Stimulated activated naive CD8-positive, alpha-beta T cell treated with anti-CD3 and anti-CD28 coated beads, Interleukin-15, Interleukin-2, amounts not matched to agents 100 ng/mL and 50 ng/mL, for 24 hours (primary cell): ENCODE data around the gene MYLK4.
A peak's percentile ranks its signal among the peaks of the same experiment; 100 is the strongest.

Experiments
- H3K27ac Mint-ChIP-seq: one replicate; pipeline ENCODE4 v1.8.0; 2021; ENCODE audit warnings: mild to moderate bottlenecking, mixed read lengths
- H3K27me3 Mint-ChIP-seq: one replicate; pipeline ENCODE4 v1.8.0; 2021; ENCODE audit warnings: mixed read lengths
- H3K36me3 Mint-ChIP-seq: one replicate; pipeline ENCODE4 v1.8.0; 2021; ENCODE audit warnings: low read depth, mixed read lengths
- H3K4me1 Mint-ChIP-seq: one replicate; pipeline ENCODE4 v1.8.0; 2021; ENCODE audit warnings: low read depth, mixed read lengths
- H3K4me3 Mint-ChIP-seq: one replicate; pipeline ENCODE4 v1.8.0; 2021; ENCODE audit warnings: mild to moderate bottlenecking, mixed read lengths
- H3K9me3 Mint-ChIP-seq: one replicate; pipeline ENCODE4 v1.8.0; 2021; ENCODE audit warnings: mixed read lengths

Gene MYLK4

DNA sequence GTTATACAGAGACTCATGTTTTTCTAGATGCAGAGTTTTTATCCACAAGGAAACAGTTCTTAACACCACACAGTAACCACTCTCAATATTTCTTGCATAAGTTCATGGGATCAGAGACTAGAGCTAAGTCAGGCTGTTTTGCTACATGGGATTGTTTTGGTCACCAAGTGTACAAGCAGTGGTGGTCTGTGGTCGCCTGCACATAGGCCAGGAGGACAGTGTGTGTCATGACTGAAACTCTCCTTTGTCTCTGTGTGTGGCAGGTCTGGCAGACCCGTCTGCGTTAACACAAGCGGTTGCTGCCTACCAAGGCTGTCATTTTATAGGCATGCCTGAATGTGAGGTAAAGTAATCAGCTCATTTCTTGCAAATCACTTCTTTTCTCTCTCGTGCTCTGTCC is 33.3 kb upstream of the MYLK4 start:
- Mint-ChIP-seq H3K27ac (no peak overlapping the region), H3K27me3 (no peaks in the 10 kb centered on the region), H3K36me3 (peaks cover 69% of the 10 kb centered on the region), H3K9me3 (no peaks in the 10 kb centered on the region), H3K4me3 (no peak overlapping the region), H3K4me1 (peaks cover 5% of the 10 kb centered on the region)

DNA sequence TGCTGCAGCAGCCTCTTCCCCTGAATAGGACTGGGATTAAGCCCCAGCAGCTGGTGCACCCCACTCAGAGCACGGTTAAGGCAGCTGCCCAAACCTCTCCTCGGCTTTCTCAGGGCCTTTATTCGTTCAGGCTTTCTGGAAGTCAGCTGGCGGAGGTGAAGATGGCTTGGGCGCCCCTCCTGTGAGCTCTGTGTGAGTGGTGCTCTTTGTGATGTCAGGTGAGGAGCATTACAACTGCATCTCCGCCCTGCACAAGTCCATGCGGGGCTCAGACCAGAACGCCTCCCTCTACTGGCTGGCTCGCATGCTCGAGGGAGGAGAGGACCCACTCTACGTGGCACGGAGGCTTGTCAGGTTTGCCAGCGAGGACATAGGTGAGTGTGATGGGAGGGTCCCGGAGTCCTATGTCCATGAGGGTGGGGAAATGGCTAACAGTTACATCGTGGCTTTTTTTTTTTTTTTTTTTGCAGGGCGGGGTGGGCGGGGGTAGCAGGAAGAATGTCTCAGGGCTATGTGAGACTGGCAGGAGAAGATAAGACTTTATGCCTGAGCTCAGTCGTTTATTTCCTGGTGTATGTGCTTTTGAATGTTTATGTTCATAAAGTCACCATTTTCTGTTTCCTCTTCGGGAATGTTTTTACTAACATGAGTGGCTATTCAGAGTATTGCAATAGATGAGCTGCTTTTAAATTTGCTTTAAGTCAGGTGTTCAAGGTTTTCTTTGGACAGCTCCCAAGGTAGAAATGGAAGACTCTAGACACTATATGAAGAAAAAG is 32.7 kb upstream of the MYLK4 start:
- peak overlapping the region; percentile 43 for H3K27ac Mint-ChIP-seq
- H3K4me3 Mint-ChIP-seq, result no peak overlapping the region
- H3K9me3 Mint-ChIP-seq, result no peaks in the 10 kb centered on the region
- H3K36me3 Mint-ChIP-seq, result peaks cover 76% of the 10 kb centered on the region
- peaks cover 5% of the 10 kb centered on the region for H3K4me1 Mint-ChIP-seq
- H3K27me3 Mint-ChIP-seq, result no peaks in the 10 kb centered on the region

DNA sequence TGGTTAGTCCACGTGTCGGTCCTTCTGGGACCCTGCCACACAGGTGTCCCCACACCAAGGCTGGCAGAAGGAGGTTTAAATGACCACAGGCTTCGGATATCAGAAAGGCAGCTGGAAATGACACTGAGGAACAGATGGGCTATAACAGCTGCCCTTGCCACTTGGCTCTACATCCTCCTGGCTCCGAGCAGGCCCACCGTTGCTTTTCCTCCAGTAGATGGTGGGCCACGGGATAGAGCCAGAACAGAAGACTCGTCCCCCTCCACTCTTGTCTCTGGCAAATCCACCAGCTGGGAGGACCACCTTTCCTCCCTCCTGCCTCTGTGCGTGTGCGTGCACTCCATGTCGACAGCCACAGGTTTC is 32.1 kb upstream of the MYLK4 start:
- Mint-ChIP-seq H3K9me3 (no peaks in the 10 kb centered on the region), H3K27ac (no peak overlapping the region), H3K27me3 (no peaks in the 10 kb centered on the region), H3K4me1 (peaks cover 5% of the 10 kb centered on the region), H3K4me3 (no peak overlapping the region), H3K36me3 (peaks cover 79% of the 10 kb centered on the region)

DNA sequence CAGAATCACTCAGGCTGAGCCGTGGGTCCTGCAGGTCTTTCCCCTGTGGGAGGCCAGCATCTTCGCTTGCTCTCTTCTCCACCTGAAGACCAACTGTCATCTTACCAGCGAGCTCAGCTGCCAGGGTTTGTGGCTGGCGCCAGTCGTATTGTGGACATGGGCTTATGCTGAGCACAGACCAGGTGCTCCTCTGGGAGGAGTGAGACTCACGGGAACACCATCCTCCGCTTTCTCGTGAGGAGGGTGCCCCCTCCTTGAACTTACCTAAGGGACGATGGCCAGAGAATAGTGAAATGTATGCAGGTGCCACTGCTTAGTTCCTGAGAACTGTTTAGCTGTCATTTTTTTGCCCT is 31.6 kb upstream of the MYLK4 start:
- Mint-ChIP-seq H3K9me3 (no peaks in the 10 kb centered on the region), H3K27ac (no peak overlapping the region), H3K4me3 (no peak overlapping the region), H3K4me1 (peaks cover 5% of the 10 kb centered on the region), H3K27me3 (no peaks in the 10 kb centered on the region), H3K36me3 (peaks cover 78% of the 10 kb centered on the region)

DNA sequence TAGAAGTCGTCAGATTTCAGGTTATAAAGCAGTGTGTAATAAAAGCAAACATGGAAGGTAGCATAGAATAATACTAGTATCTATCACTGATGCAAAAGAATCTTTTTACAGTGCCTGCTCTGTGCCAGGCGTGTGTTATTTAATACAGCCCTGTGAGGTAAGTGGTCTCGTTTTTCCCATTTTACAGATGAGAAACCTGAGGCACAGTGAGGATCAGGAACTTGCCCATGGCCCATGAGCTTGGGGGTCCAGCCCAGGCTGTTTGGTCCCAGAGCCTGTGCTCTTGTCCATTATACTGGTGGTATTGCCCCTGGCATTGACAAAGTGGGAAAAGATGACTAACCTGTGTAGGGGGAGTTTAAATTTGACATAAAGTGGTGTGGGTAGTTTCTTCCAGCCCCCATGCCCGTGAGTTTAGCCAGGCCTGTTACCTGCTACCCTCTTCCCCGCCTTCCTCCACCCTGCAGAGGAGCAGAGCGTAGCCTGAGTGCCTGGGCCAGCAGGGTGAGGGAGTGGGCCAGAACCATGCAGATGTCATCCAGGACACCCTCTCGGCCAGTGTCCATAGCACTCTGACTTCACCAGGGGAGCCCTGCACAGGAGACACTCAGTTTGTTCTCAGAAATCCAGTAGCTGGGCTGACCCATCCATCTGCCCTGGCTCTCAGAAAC is 31.1 kb upstream of the MYLK4 start:
- Mint-ChIP-seq H3K9me3 (no peaks in the 10 kb centered on the region), H3K27me3 (no peaks in the 10 kb centered on the region), H3K4me1 (peaks cover 5% of the 10 kb centered on the region), H3K36me3 (peaks cover 74% of the 10 kb centered on the region), H3K27ac (no peak overlapping the region), H3K4me3 (no peak overlapping the region)

DNA sequence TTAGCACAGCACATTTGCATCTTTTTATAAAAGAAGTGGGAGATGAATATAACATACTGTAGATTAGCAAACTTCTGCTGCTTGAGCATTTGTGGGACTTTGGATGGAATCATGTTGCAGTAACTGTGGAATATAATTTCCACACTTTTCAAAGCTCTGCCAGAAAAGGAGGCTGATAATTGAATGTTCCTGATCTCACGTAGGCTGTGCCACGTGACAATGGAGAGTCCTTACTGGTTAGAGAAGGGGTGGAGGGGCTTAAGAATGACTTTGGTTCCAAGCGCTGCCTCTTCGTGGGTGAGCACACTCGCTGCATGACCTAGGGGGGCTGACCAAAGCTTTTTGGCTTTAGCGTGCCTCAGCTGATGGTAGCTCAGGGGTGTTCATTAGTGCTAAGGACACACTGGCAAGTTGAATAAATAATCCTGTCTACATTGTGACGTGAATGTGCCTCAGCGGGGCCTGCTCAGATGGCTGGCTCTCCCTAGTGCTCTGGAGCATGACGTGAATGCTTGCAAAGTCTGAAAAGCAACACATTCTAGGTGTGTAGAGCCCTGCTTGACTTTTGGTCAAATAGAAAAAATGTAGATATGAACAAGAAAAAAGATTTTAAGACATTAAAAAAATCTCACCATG is 29.5 kb upstream of the MYLK4 start:
- H3K36me3 Mint-ChIP-seq, result peaks cover 70% of the 10 kb centered on the region
- no peak overlapping the region for H3K27ac Mint-ChIP-seq
- H3K9me3 Mint-ChIP-seq, result no peaks in the 10 kb centered on the region
- no peaks in the 10 kb centered on the region for H3K27me3 Mint-ChIP-seq
- peaks cover 10% of the 10 kb centered on the region for H3K4me1 Mint-ChIP-seq
- H3K4me3 Mint-ChIP-seq, result no peak overlapping the region

DNA sequence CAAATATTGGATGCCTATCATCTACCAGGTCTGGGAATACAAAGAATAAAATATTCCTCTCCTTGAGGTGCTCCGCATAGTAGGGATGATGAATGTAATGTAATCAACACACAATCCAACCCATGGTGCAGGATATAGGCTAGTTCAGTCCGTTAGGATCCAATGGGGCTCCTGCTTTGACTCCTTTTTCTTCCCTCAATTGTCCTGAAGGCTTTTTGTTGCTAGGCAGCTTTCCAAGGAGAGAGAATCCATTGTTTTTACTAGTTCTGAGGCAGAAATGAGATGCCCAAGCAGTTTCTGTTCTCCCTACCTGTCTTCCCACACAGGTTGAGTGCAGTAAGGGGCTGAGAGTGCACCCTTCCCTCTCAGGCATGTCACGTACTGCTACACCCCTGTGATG is 26.5 kb upstream of the MYLK4 start:
- H3K4me1 Mint-ChIP-seq, result peaks cover 22% of the 10 kb centered on the region
- H3K4me3 Mint-ChIP-seq, result no peak overlapping the region
- no peaks in the 10 kb centered on the region for H3K9me3 Mint-ChIP-seq
- H3K27me3 Mint-ChIP-seq, result no peaks in the 10 kb centered on the region
- H3K36me3 Mint-ChIP-seq, result peaks cover 75% of the 10 kb centered on the region
- H3K27ac Mint-ChIP-seq, result no peak overlapping the region

DNA sequence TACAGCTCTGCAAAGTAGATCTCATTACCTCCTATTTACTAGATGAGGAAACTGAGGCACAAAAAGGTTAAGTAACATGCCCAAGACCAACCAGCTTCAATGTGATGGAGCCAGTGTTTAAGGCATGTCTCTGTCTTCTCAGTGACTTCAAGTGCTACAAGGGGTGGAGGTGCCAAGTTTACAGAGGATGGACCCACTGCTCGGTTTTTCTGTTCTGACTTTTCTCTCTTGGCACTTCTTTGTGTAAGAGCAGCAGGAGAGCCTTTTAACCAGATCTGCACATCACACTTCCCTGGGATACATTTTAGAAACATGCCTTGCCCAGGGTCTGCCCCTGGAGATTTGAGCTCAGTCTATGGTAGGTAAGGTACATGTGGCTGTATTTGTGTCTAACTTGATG is 24.3 kb upstream of the MYLK4 start:
- no peak overlapping the region for H3K27ac Mint-ChIP-seq

DNA sequence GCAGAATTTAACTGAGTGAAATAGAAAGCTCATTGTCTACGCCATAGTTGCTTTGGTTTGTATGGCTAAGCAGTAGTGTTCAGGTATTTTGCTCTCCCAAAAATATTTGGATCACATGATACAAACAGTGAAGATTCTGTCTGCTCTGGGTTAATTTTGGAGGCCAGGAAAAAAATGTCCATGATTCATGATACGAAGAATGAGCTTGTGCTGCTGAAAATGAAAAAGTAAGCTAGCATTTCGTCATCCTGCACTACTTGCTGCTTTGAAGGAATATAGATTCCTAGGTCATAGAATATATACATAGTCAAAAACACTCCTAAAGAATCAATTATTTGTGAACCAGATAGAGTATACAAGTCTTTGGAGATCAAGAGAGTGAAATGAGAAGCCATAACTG is 22.7 kb upstream of the MYLK4 start:
- Mint-ChIP-seq H3K27me3 (no peaks in the 10 kb centered on the region), H3K9me3 (no peaks in the 10 kb centered on the region), H3K36me3 (peaks cover 72% of the 10 kb centered on the region), H3K4me3 (no peak overlapping the region), H3K4me1 (peaks cover 56% of the 10 kb centered on the region), H3K27ac (no peak overlapping the region)

More for the DNA sequence above, 24.3 kb upstream of the MYLK4 start:
- Mint-ChIP-seq H3K27me3 (no peaks in the 10 kb centered on the region), H3K4me1 (peaks cover 40% of the 10 kb centered on the region), H3K9me3 (no peaks in the 10 kb centered on the region), H3K36me3 (peaks cover 77% of the 10 kb centered on the region), H3K4me3 (no peak overlapping the region)

DNA sequence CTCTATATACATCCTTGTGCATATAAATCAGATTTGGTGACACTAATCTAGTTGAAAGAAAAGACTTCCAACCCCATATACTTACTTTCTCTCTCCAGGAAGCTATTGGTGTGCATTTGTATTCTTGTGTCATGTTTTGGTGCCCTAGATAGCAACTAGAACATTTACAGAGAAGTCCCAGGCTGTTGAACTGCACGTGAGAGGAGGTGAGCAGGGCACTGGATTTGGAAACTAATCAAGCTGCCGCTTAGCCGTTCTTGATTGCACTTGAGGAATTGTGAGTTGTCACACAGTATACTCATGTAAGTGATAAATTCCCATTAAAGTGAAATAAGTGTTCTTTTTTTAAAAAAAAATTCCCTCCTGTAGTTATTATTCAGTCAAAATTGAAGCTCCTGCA is 22.1 kb upstream of the MYLK4 start:
- Mint-ChIP-seq H3K4me3 (no peak overlapping the region), H3K27ac (no peak overlapping the region), H3K4me1 (peaks cover 62% of the 10 kb centered on the region), H3K9me3 (no peaks in the 10 kb centered on the region), H3K27me3 (no peaks in the 10 kb centered on the region), H3K36me3 (peaks cover 71% of the 10 kb centered on the region)

DNA sequence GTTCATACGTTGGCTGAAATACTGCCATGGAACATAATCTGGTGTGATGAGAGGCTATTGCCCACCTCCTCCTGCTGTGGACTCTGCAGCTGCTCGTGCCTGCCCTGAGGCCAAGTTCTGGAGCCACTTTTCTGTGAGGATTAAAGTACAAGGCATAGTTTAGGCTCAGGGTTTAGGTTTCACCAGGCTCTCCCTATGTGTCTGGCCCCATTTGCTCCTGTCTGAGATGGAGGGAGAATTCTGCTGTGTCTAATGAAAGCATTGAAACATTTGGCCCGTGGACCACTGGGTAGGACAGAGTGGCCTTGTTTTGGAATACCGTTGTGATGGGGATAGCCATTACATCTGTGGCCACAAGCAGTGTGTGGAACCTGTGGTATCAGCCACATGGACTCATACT is 20.4 kb upstream of the MYLK4 start:
- Mint-ChIP-seq H3K27me3 (no peaks in the 10 kb centered on the region), H3K4me3 (no peak overlapping the region), H3K9me3 (no peaks in the 10 kb centered on the region), H3K4me1 (peaks cover 69% of the 10 kb centered on the region), H3K27ac (no peak overlapping the region), H3K36me3 (peaks cover 73% of the 10 kb centered on the region)

DNA sequence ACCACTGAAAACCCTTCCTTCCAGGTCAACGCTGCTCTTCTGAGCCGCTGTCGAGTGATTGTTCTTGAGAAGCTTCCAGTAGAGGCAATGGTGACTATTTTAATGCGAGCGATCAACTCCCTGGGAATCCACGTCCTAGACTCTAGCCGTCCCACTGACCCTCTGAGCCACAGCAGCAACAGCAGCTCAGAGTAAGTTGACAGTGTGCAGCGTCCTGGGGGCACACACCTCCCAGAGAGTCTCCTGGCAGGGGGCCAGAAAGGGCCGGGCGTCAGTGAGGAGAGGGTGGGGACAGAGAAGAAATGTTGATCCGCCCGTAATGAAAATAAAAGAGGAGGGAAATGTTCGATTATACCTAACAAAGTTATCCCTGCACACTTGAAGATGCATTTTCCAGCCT is 19.4 kb upstream of the MYLK4 start:
- Mint-ChIP-seq H3K36me3 (peaks cover 68% of the 10 kb centered on the region), H3K27me3 (no peaks in the 10 kb centered on the region), H3K27ac (no peak overlapping the region), H3K4me3 (peak overlapping the region; percentile 15), H3K4me1 (peaks cover 67% of the 10 kb centered on the region), H3K9me3 (no peaks in the 10 kb centered on the region)

DNA sequence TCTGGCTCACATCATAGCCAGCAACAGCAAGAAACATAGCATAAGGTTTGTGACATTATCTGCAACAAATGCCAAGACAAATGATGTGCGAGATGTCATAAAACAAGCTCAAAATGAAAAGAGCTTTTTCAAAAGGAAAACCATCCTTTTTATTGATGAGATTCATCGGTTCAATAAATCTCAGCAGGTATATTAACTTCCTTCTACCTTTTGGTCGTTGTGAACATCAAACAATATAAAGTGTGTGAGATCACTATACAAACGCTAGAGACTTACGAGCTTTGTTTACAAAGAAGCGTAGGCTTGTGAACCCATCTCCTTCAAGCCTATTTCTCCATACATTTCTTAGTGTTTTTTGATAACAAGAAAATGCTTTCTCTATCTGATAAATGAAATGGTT is 18.0 kb upstream of the MYLK4 start:
- Mint-ChIP-seq H3K4me1 (peaks cover 68% of the 10 kb centered on the region), H3K4me3 (peak overlapping the region; percentile 88), H3K27ac (no peak overlapping the region), H3K27me3 (no peaks in the 10 kb centered on the region), H3K36me3 (peaks cover 59% of the 10 kb centered on the region), H3K9me3 (no peaks in the 10 kb centered on the region)

DNA sequence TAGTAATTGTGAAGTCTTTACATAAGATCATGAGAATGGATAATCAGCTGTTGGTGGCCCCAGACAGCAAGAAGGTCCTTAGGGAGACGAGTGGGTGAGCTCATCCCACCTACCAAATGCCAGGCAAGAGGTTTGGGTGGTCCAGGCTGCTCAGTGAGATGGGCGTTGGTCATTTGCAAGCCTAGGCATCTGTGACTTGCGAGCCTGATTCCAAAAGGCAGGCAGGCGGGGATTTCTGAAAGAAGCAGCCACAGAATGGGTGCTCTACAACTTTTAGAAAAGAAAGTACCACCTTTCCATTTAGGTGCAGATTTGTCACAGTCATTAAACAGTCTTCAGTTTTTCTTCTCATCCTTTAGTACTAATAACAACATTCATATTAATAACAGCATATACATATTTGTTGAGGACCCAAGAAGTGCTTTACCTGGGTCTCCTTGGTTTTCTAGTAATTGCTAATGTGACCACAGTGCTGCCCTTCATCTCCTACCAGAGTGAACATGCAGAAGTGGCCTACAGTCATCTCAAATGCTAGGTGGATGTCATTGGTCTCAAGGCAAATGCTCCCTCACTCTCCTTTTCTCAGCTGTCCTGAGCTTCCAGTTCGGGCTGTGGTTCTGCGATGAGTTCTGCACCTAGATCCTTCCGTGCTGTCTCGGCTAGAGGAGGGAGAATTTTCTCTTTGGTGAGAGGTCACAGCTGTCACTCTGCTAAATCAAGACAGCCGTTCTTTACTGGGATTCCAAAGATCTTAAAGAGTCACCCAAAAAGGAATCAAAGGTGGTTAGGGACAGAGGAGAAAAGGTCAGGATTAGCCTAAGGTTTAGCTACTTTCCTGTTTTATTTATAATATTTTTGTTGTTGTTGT is 17.2 kb upstream of the MYLK4 start:
- H3K4me3 Mint-ChIP-seq, result peak overlapping the region; percentile 88
- peaks cover 53% of the 10 kb centered on the region for H3K36me3 Mint-ChIP-seq
- H3K4me1 Mint-ChIP-seq, result peaks cover 67% of the 10 kb centered on the region
- peak overlapping the region; percentile 1 for H3K27ac Mint-ChIP-seq
- no peaks in the 10 kb centered on the region for H3K9me3 Mint-ChIP-seq
- H3K27me3 Mint-ChIP-seq, result no peaks in the 10 kb centered on the region
